ENCODE results near the gene CACNA1S.

DNA sequence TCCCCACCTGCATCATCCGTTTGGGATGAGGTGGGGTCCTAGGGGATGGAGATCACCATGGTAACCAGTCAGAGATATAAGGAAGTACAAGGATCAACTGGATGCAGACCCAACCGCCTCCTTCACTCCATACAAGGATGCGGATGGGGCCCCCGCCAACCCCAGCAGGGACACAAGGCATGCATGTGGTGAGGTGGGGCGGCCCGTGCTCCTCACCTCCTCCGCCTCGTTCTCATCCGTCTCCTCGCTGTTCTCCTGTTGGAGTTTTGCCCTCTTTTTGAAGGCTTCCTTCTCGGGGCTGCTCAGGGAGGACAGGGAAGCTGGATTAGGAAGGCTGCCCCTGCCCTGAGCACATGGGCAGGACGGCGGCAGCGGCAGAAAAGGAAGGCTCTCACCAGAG lies 112.6 kb downstream of the CACNA1S start:
- TF ChIP-seq, protein P1, sequence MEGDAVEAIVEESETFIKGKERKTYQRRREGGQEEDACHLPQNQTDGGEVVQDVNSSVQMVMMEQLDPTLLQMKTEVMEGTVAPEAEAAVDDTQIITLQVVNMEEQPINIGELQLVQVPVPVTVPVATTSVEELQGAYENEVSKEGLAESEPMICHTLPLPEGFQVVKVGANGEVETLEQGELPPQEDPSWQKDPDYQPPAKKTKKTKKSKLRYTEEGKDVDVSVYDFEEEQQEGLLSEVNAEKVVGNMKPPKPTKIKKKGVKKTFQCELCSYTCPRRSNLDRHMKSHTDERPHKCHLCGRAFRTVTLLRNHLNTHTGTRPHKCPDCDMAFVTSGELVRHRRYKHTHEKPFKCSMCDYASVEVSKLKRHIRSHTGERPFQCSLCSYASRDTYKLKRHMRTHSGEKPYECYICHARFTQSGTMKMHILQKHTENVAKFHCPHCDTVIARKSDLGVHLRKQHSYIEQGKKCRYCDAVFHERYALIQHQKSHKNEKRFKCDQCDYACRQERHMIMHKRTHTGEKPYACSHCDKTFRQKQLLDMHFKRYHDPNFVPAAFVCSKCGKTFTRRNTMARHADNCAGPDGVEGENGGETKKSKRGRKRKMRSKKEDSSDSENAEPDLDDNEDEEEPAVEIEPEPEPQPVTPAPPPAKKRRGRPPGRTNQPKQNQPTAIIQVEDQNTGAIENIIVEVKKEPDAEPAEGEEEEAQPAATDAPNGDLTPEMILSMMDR (conservative IDR thresholded peaks at IDR 0.05; ENCODE audit: low read depth, low read length): no peak
- TF ChIP-seq MXI1 (IDR thresholded peaks at IDR 0.05; ENCODE audit: borderline replicate concordance, low read depth, low read length): no peak
- no peak for TF ChIP-seq MAZ (IDR thresholded peaks at IDR 0.05; ENCODE audit: borderline replicate concordance, low read depth, low read length)
- no peak for TF ChIP-seq NFE2L2 (IDR thresholded peaks at IDR 0.05; ENCODE audit: low read depth, low read length)
- TF ChIP-seq, protein P2, sequence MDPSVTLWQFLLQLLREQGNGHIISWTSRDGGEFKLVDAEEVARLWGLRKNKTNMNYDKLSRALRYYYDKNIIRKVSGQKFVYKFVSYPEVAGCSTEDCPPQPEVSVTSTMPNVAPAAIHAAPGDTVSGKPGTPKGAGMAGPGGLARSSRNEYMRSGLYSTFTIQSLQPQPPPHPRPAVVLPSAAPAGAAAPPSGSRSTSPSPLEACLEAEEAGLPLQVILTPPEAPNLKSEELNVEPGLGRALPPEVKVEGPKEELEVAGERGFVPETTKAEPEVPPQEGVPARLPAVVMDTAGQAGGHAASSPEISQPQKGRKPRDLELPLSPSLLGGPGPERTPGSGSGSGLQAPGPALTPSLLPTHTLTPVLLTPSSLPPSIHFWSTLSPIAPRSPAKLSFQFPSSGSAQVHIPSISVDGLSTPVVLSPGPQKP (IDR thresholded peaks at IDR 0.05; ENCODE audit: borderline replicate concordance, low read depth, low read length): no peak

Measured in IMR-90 (cell line).